ENCODE data around the gene SUV39H2. TPM values are rescaled to one million over a fixed set of nuclear protein-coding genes. Genes with fewer than 3 reads are reported as not detected.

The SUV39H2 gene
- total RNA-seq, 1 donor from 2014 or later, result 39.7 TPM

DNA sequence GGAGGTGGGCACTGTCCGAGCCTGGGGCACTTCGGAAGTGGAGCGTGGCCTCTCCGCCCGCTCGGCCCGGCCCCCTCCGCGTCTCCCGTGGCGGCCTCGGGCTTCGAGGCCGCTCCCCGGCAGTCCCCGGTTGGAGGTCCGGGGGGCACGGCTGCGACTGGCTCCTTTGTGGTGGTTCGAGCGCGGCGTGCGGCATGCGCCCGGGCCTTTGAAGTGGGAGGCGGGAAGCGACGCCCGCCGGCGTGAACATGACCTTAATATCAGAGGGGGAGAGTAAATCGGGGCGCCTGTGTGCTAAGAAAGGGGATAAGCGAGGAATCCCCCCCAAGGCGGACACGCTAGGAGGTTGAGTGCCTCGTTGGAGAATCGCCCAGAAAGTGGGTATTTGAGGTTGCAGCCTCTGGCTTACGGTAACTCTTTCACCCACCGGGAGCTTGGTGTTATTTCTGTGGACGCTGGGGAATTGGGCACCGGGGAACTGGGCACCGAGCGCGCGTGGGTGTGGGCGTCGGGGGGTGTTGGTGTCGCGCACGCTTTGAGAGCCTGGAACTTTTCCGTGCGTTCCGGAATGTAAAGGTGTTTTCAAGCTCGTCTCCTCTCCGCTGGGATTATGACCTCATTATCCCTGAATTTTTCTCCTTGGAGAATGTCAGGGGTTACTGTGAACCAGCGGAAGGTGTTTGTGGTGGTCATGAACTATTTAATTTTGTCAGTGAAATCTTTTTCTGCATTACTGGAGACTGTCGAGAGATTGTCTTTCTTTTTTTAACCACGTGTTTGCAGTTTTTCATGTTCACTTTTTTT, 660 bp downstream of the SUV39H2 start:
- TF ChIP-seq, protein P1, sequence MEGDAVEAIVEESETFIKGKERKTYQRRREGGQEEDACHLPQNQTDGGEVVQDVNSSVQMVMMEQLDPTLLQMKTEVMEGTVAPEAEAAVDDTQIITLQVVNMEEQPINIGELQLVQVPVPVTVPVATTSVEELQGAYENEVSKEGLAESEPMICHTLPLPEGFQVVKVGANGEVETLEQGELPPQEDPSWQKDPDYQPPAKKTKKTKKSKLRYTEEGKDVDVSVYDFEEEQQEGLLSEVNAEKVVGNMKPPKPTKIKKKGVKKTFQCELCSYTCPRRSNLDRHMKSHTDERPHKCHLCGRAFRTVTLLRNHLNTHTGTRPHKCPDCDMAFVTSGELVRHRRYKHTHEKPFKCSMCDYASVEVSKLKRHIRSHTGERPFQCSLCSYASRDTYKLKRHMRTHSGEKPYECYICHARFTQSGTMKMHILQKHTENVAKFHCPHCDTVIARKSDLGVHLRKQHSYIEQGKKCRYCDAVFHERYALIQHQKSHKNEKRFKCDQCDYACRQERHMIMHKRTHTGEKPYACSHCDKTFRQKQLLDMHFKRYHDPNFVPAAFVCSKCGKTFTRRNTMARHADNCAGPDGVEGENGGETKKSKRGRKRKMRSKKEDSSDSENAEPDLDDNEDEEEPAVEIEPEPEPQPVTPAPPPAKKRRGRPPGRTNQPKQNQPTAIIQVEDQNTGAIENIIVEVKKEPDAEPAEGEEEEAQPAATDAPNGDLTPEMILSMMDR (conservative IDR thresholded peaks at IDR 0.05), result no peak
- Mint-ChIP-seq H3K27me3 (no peaks in the 10 kb centered on the region), H3K27ac (peak overlapping the region; percentile 94), H3K4me3 (peak overlapping the region; percentile 97), H3K9me3 (no peaks in the 10 kb centered on the region), H3K4me1 (ENCODE audit: unreplicated experiment) (peaks cover 34% of the 10 kb centered on the region), H3K36me3 (peaks cover 10% of the 10 kb centered on the region)
- no peak for DNase-seq (ENCODE audit: extremely low spot score, unreplicated experiment)

- H3K9me3 Mint-ChIP-seq, result no peaks in the 10 kb centered on the region
- peaks cover 34% of the 10 kb centered on the region for H3K4me1 Mint-ChIP-seq (ENCODE audit: unreplicated experiment)
- H3K4me3 Mint-ChIP-seq, result peak overlapping the region; percentile 97
- H3K27me3 Mint-ChIP-seq, result no peaks in the 10 kb centered on the region
- TF ChIP-seq, protein P1 (conservative IDR thresholded peaks at IDR 0.05), result no peak
- DNase-seq (ENCODE audit: extremely low spot score, unreplicated experiment), result no peak
- H3K36me3 Mint-ChIP-seq, result peaks cover 10% of the 10 kb centered on the region
- peak overlapping the region; percentile 94 for H3K27ac Mint-ChIP-seq
These were observed 1.2 kb downstream of the SUV39H2 start for GRCh38 chr10:14879928-14880193.

DNA sequence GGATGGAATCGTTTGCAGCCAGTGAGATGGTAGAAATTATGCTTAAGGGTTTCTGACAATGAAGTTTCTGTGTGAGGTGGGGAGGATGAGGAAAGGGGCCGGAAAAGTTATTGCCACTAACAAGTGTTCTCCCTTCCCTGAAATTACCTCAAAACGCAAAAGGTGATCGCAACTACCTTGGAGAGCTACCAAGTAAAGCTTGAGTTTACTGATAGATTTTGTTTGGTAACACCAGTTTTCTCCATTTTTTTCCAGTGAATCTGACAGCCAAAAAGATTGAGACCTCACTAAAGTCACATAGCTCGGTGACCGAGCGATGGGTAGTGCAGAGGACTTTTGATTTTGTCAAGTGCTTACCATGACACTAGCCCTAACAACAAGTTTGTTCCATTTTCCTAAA, 1.6 kb downstream of the SUV39H2 start:
- no peak for DNase-seq (ENCODE audit: extremely low spot score, unreplicated experiment)
- Mint-ChIP-seq H3K27me3 (no peaks in the 10 kb centered on the region), H3K36me3 (peaks cover 10% of the 10 kb centered on the region), H3K4me1 (ENCODE audit: unreplicated experiment) (peaks cover 34% of the 10 kb centered on the region), H3K4me3 (peak overlapping the region; percentile 97), H3K9me3 (no peaks in the 10 kb centered on the region), H3K27ac (peak overlapping the region; percentile 94)
- TF ChIP-seq, protein P1 (conservative IDR thresholded peaks at IDR 0.05), result no peak

GRCh38 chr10:14884082-14884481, 5.4 kb downstream of the SUV39H2 start:
- no peak overlapping the region for H3K4me3 Mint-ChIP-seq
- H3K36me3 Mint-ChIP-seq, result peaks cover 10% of the 10 kb centered on the region
- no peak overlapping the region for H3K27ac Mint-ChIP-seq
- H3K4me1 Mint-ChIP-seq (ENCODE audit: unreplicated experiment), result peaks cover 24% of the 10 kb centered on the region
- no peak for DNase-seq (ENCODE audit: extremely low spot score, unreplicated experiment)
- H3K27me3 Mint-ChIP-seq, result no peaks in the 10 kb centered on the region
- no peaks in the 10 kb centered on the region for H3K9me3 Mint-ChIP-seq
- TF ChIP-seq, protein P1 (conservative IDR thresholded peaks at IDR 0.05), result no peak

- TF ChIP-seq, protein P1 (conservative IDR thresholded peaks at IDR 0.05), result peak; percentile 59
- Mint-ChIP-seq H3K36me3 (peaks cover 16% of the 10 kb centered on the region), H3K27ac (no peak overlapping the region), H3K4me1 (ENCODE audit: unreplicated experiment) (peaks cover 4% of the 10 kb centered on the region), H3K9me3 (no peaks in the 10 kb centered on the region), H3K27me3 (no peaks in the 10 kb centered on the region), H3K4me3 (no peak overlapping the region)
- DNase-seq (ENCODE audit: extremely low spot score, unreplicated experiment), result no peak
These were observed 10.7 kb downstream of the SUV39H2 start for GRCh38 chr10:14889318-14889717.
